ENCODE results near the gene HDDC3.
A peak's percentile ranks its signal among the peaks of the same experiment; 100 is the strongest.

HDDC3 gene

DNA sequence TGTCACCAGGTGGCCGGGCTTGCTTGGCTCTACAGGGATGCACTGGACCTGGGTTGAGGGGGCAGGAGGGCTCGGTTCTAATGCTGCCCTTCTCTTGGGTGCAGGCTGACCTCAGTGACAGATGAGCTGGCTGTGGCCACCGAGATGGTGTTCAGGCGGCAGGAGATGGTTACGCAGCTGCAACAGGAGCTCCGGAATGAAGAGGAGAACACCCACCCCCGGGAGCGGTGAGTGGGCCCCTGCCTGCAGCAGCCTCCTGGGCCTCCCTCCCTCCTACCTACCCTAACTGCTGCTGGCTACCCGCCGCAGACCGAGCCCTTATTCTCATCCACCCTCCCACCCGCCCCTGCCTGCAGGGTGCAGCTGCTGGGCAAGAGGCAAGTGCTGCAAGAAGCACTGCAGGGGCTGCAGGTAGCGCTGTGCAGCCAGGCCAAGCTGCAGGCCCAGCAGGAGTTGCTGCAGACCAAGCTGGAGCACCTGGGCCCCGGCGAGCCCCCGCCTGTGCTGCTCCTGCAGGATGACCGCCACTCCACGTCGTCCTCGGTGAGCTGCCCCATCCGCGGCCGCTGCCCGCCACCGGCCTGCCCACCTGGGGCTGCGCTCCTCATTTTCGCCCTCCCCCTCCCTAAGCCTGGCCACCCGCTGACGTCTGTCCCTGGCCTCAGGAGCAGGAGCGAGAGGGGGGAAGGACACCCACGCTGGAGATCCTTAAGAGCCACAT, 42.5 kb downstream of the HDDC3 start:
- DNase-seq, result no peak

DNA sequence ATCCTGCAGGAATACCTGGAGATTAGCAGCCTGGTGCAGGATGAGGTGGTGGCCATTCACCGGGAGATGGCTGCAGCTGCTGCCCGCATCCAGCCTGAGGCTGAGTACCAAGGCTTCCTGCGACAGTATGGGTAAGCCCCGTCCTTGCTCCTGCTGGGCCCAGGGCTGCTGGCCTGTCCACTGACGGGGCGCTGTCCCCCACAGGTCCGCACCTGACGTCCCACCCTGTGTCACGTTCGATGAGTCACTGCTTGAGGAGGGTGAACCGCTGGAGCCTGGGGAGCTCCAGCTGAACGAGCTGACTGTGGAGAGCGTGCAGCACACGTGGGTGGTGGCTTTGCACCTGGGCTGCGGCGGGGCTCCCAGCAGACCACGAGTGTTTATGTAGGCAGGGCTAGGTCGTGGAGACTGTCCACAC, 43.0 kb downstream of the HDDC3 start:
- no peak for DNase-seq

DNA sequence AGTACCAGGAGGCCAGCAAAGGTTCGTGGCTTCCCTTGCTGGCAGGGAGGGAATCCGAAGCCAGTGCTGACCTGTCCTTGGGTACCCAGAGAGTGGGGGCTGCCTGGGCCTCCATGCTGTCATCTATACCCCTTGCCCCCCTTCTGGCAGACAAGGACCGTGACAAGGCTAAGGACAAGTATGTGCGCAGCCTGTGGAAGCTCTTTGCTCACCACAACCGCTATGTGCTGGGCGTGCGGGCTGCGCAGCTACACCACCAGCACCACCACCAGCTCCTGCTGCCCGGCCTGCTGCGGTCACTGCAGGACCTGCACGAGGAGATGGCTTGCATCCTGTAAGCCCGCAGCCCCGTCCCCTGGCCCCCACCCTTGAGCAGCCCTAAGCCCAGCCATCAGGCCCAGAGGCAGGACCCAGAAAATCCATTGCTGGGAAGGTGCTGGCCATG, 45.3 kb downstream of the HDDC3 start:
- DNase-seq, result no peak

DNA sequence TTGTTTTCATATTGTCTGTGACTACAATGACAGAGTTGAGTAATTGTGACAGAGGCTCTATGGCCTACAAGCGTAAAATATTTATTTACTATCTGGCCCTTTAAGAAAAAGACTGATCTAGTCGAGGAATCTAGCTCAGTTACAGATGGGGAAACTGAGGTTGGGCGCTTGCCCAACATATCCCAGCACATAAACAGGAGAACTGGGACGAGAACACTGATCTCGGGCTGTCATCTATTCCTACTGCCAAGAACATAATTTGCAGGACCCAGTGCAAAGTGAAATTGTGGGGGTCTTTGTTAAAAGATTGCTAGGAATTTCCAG, 46.1 kb downstream of the HDDC3 start:
- DNase-seq, result no peak

DNA sequence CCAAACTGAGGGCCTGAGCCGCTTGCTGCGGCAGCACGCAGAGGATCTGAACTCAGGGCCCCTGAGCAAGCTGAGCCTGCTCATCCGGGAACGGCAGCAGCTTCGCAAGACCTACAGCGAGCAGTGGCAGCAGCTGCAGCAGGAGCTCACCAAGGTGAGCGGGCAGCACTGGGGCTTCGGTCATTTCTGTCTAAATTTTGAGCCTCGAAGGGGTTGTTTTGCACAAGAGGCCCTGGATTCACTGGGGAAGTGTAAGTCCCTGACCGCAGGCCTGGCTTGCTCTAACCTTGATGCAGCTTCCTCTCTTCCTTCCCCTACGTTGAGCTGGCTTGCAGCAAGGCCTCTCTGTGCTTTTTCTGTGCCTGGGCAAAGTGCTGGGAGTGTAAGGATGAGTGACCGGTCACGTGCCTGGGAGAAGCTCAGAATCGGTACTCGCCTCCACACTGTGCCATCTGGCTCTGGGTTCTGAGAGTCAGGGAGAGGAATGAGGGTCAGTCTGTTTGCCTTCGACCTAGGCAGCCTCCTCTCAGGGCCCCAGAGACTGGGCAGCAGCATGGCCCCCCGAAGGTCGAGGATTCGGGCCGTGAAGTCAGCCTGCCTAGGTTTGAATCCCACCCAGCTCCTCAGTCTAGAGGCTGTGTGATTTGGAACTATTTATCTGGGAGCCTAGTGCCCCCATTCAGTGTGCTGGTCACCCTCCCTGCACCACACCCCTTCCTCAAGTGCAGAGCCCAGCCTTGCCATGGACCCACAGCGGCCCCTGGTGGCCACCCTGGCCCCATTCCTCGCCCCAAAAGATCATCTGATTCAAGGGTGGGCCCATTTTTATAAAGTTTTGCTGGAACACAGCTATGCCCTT, 46.7 kb downstream of the HDDC3 start:
- DNase-seq, result peak; percentile 70 to 85

- DNase-seq, result no peak
Measured at GRCh38 chr15:90884719-90885431, 47.5 kb downstream of the HDDC3 start.

DNA sequence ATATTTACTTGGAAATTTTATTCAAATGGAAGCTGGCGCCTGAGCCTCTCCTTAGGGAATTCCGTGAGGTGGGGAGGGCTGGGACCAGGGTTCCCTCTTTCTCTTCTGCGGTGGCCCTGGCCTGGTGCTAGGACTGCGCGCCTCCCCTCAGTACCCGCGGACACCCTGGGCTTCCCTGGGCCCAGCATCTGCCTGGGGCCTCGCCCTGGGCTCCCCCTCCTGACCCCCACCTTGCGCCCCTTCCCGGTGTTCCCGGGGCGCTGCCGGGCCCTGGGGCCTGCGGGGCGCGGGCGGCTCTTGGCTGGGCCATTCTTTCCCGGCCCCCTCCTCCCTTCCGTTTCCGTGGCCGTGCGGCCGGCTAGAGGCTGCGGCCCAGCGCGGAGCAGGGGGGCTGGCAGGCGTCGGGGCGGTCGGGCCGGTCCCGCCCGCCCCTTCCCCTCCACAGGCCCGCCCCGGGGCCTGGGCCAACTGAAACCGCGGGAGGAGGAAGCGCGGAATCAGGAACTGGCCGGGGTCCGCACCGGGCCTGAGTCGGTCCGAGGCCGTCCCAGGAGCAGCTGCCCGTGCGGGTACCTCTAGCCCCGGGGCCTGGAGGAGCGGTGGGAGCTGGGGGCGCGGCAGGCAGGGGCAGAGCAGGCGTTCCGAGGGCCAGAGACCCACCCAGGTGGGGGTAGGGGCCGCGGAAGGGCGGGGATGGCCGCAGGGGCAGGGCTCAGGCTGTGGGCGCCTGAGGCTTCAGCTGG, 48.2 kb downstream of the HDDC3 start, which contains the start of gene FES:
Gene FES, plus strand, starts transcription at position 529 of the 743 bp plus-strand sequence. CDS start 542 bp downstream, outside the sequence.
- no peak for DNase-seq

DNA sequence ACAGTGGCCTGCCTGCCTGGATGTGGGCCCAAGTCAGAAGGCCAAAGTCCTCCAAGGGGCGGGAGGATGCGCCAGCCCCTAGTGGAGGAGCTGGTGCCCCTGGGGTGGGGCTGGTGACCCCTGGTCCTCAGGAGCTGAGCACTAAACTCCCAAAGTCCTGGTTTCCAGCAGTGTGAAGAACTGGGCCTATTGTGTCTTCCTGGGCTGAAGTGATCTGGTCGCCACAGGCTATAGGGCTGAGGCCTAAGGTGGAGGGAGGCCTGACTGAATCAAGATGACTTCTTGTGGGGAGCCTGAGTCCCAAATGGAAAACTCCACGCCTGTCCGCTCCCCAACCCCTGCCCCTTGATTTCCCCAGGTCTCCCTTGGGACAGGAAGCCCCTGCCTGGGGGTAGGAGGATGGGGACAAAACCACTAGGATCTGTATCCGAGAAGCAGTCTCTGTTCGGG, 48.8 kb downstream of the HDDC3 start:
- DNase-seq, result no peak

- no peak for DNase-seq
Measured at GRCh38 chr15:90882781-90883525, 49.4 kb downstream of the HDDC3 start.

DNA sequence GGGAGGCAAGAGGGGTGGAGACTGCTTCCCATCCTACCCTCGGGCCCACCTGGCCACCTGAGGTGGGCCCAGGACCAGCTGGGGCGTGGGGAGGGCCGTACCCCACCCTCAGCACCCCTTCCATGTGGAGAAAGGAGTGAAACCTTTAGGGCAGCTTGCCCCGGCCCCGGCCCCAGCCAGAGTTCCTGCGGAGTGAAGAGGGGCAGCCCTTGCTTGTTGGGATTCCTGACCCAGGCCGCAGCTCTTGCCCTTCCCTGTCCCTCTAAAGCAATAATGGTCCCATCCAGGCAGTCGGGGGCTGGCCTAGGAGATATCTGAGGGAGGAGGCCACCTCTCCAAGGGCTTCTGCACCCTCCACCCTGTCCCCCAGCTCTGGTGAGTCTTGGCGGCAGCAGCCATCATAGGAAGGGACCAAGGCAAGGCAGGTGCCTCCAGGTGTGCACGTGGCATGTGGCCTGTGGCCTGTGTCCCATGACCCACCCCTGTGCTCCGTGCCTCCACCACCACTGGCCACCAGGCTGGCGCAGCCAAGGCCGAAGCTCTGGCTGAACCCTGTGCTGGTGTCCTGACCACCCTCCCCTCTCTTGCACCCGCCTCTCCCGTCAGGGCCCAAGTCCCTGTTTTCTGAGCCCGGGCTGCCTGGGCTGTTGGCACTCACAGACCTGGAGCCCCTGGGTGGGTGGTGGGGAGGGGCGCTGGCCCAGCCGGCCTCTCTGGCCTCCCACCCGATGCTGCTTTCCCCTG, 50.2 kb downstream of the HDDC3 start:
- DNase-seq, result no peak

DNA sequence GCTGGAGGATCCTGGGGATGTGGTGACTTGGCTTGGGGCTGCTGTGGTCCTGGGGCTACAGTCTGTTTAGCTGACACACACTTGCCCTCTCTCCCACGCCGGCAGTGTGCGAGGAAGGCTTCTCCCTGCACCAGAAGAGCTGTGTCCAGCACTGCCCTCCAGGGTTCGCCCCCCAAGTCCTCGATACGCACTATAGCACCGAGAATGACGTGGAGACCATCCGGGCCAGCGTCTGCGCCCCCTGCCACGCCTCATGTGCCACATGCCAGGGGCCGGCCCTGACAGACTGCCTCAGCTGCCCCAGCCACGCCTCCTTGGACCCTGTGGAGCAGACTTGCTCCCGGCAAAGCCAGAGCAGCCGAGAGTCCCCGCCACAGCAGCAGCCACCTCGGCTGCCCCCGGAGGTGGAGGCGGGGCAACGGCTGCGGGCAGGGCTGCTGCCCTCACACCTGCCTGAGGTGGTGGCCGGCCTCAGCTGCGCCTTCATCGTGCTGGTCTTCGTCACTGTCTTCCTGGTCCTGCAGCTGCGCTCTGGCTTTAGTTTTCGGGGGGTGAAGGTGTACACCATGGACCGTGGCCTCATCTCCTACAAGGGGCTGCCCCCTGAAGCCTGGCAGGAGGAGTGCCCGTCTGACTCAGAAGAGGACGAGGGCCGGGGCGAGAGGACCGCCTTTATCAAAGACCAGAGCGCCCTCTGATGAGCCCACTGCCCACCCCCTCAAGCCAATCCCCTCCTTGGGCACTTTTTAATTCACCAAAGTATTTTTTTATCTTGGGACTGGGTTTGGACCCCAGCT, 51.0 kb downstream of the HDDC3 start:
- no peak for DNase-seq

GRCh38 chr15:90880381-90881145, 51.8 kb downstream of the HDDC3 start:
- no peak for DNase-seq

Data from NCI-H524 (cell line).